Lower lobe of right lung (tissue), 2 donors: ENCODE measurements around the gene NFYB. TPM values are rescaled to one million over a fixed set of nuclear protein-coding genes. Genes with fewer than 3 reads are reported as not detected.

Experiments used
- ATAC-seq, 2 donors: fragments of 200-7000 bp; cut with Tn5 transposase; one replicate each; pipeline ENCODE4 v1.9.1; 2020 to 2022; ENCODE audit warnings: mild to moderate bottlenecking in 2 of 2, moderate library complexity in 2 of 2
- DNase-seq: peaks from one replicate; pipeline ENCODE4 v3.0.0-alpha.2; 2020
- H3K27ac ChIP-seq: fragments of 200-600 bp; one replicate; pipeline ENCODE4 v1.8.0; 2022
- H3K27me3 ChIP-seq: fragments of 200-600 bp; one replicate; pipeline ENCODE4 v1.8.0; 2022; ENCODE audit warnings: low read depth
- H3K36me3 ChIP-seq: fragments of 200-600 bp; one replicate; pipeline ENCODE4 v1.8.0; 2022; ENCODE audit warnings: mild to moderate bottlenecking
- H3K4me1 ChIP-seq: fragments of 200-600 bp; one replicate; pipeline ENCODE4 v1.8.0; 2022
- H3K4me3 ChIP-seq: fragments of 200-600 bp; one replicate; pipeline ENCODE4 v1.8.0; 2022; ENCODE audit warnings: mild to moderate bottlenecking
- H3K9me3 ChIP-seq: fragments of 200-600 bp; one replicate; pipeline ENCODE4 v1.8.0; 2022
- intact Hi-C: fragments of 100-400 bp; cut with DNase I; formaldehyde crosslinking; loops from one replicate; pipeline ENCODE4 v1.11.0; 2022
- total RNA-seq: library from RNA; stranded (reverse); fragmentation: NEBNext Ultra II Directional; extraction: Animal tissue kit (Norgen Biotek cat#: 25700); gene quantifications from one replicate; pipeline ENCODE4 v1.2.1, GENCODE V29; 2021
- TF ChIP-seq, protein P1 (sequence below): fragments of 200-600 bp; IDR thresholded peaks from one replicate; pipeline ENCODE4 v1.8.0; 2022; ENCODE audit warnings: antibody characterized with exemption, mild to moderate bottlenecking
- donor health status: DM: no; HTN: yes; CAD: no; lungs with severe emphysema.

Gene NFYB
- total RNA-seq, 1 donor from 2014 or later, result 31.2 TPM

DNA sequence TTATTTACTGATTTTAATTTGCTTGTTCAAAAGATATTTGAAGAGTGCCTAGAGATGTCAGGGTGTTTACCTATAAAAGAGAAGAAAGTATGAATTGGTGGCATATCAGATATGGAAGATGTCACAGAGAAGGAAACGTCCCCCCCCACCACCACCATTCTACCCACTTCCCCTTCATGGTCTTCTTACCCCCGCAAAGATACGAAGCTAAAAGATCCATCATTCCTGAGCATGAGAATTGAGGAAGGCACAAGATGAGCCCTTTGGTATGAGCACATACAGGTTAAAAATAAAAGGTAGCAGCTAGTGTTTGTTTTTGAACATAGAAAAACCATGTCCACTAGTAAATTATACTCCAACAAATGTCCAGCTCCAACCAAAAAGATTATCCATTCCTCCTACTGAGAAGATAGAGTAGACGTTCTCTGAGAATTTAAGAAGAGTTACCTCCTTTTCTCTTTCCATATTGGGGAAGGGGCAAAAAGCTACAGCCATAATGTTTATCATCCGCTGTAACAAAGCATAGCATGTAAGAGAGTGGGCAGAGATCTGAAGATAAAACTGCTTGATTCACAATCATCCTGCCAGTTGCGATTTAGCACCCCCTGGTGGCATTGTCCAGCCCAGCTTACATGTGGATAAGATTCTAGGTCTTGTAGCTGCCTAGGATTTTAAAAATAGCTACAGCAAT, 29.1 kb downstream of the NFYB start:
- intact Hi-C loops, result no loop called here
- Histone ChIP-seq H3K27me3 (no peaks in the 10 kb centered on the region), H3K4me1 (peaks cover 7% of the 10 kb centered on the region), H3K9me3 (no peaks in the 10 kb centered on the region), H3K4me3 (no peak overlapping the region), H3K27ac (no peak overlapping the region), H3K36me3 (peaks cover 8% of the 10 kb centered on the region)
- ATAC-seq (peak; percentile 85 to 88), DNase-seq (peak; percentile 78)
- TF ChIP-seq, protein P1, sequence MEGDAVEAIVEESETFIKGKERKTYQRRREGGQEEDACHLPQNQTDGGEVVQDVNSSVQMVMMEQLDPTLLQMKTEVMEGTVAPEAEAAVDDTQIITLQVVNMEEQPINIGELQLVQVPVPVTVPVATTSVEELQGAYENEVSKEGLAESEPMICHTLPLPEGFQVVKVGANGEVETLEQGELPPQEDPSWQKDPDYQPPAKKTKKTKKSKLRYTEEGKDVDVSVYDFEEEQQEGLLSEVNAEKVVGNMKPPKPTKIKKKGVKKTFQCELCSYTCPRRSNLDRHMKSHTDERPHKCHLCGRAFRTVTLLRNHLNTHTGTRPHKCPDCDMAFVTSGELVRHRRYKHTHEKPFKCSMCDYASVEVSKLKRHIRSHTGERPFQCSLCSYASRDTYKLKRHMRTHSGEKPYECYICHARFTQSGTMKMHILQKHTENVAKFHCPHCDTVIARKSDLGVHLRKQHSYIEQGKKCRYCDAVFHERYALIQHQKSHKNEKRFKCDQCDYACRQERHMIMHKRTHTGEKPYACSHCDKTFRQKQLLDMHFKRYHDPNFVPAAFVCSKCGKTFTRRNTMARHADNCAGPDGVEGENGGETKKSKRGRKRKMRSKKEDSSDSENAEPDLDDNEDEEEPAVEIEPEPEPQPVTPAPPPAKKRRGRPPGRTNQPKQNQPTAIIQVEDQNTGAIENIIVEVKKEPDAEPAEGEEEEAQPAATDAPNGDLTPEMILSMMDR, result peak; percentile 90

DNA sequence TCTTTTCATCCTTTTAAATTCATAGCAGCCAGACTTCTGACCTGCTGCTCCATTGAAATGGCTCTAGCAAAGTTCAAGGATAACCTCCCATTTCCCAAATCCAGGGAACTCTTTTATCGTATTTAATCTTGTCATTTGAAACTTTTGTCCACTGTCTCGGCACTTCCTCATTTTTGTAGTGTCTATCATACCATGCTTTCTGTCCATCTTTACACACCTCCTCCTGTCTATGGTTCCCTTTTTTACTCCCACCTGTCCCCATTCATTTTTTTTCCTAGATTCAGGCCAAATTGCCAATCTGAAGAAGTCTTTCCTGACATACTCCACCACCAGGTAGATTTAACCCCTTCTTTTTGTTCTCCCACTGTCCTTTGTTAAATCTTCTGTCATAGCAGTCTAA, 31.0 kb downstream of the NFYB start:
- Histone ChIP-seq H3K27me3 (no peaks in the 10 kb centered on the region), H3K36me3 (peaks cover 26% of the 10 kb centered on the region), H3K4me1 (peaks cover 7% of the 10 kb centered on the region), H3K9me3 (no peaks in the 10 kb centered on the region), H3K4me3 (no peak overlapping the region), H3K27ac (no peak overlapping the region)
- TF ChIP-seq, protein P1, result no peak
- DNase-seq, result no peak
- intact Hi-C loops, result no loop called here
- ATAC-seq, result no peak

DNA sequence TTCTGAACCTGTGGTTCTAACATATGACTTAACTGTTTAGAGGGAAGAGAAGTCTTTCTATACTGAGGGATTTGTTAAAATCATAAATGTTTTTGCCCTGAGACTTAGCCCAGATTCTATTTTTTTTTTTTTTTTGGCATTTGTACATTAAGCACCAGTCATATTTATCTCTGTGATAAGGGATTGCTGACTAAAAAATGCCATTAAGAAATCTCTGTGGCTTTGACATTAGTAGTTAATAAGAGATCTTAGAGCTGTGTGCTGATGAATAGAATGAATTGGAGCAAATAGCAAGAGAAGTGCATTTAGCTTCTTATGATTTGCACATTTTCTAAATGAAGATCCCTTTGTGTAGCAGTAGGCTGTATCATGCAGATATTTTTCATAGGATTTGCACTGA, 32.5 kb downstream of the NFYB start:
- H3K9me3 ChIP-seq, result no peaks in the 10 kb centered on the region
- intact Hi-C loops, result no loop called here
- no peaks in the 10 kb centered on the region for H3K27me3 ChIP-seq
- peaks cover 7% of the 10 kb centered on the region for H3K4me1 ChIP-seq
- no peak overlapping the region for H3K4me3 ChIP-seq
- TF ChIP-seq, protein P1, result no peak
- H3K27ac ChIP-seq, result no peak overlapping the region
- ATAC-seq (no peak), DNase-seq (no peak)
- peaks cover 41% of the 10 kb centered on the region for H3K36me3 ChIP-seq

DNA sequence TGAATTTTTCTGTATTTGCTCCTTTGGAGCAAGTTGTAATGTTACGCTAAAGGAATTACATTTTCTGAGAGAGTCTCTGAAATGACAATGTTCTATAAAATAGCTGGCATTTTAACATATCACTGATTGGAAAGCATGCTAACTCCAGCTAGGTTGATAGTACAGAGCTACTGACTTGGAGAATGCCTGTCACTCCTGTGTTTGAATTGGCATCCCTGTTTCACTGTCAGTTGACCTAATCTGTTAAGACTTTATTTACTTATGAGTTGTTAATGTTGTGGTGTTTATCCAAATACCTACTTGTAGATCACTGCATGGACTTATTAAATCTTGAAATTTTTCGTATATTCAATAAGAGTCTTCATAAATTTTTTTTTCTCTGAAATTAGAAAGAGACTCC, 40.1 kb downstream of the NFYB start:
- DNase-seq (no peak), ATAC-seq (no peak)
- Histone ChIP-seq H3K4me1 (no peaks in the 10 kb centered on the region), H3K27me3 (no peaks in the 10 kb centered on the region), H3K4me3 (no peak overlapping the region), H3K36me3 (peaks cover 98% of the 10 kb centered on the region), H3K9me3 (no peaks in the 10 kb centered on the region), H3K27ac (no peak overlapping the region)
- TF ChIP-seq, protein P1, result no peak
- intact Hi-C loops, result no loop called here

DNA sequence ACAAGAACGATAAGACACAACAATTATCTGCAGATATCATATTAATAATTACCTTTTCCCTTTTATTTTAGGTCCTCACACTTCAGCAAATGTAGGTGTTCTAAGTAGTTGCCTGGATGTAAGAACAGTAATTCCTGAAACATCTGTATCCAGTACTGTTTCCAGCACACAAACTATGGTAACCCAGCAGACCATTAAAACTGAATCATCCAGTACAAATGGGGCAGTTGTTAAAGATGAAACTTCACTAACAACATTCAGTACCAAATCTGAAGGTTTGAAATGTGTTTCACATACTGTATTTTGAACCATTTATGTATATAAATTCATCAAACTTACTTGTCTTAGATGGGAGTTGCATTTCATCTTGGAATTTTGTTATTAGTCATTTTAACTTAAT, 42.7 kb downstream of the NFYB start:
- Histone ChIP-seq H3K27ac (no peak overlapping the region), H3K36me3 (peaks cover 84% of the 10 kb centered on the region), H3K4me3 (no peak overlapping the region), H3K4me1 (no peaks in the 10 kb centered on the region), H3K9me3 (no peaks in the 10 kb centered on the region), H3K27me3 (no peaks in the 10 kb centered on the region)
- intact Hi-C loops, result no loop called here
- ATAC-seq (no peak), DNase-seq (no peak)
- TF ChIP-seq, protein P1, result no peak
